GM23338 (cell line): ENCODE data around the gene GREB1L. TPM values are rescaled to one million over a fixed set of nuclear protein-coding genes. Genes with fewer than 3 reads are reported as not detected.

ENCODE experiments used
- ATAC-seq: fragments of 200-7000 bp; cut with Tn5 transposase; 3 replicates; pipeline ENCODE4 v1.9.1; 2020
- DNase-seq: peaks from one replicate; pipeline ENCODE4 v3.0.0-alpha.2; 2015; ENCODE audit warnings: low spot score
- H2AFZ ChIP-seq: fragments of 200-600 bp; sonication (generic); 2 replicates; pipeline ENCODE4 v1.8.0; 2016; ENCODE audit warnings: antibody characterized with exemption, mild to moderate bottlenecking, moderate library complexity
- H3F3A ChIP-seq: fragments of 200-600 bp; sonication (generic); replicated peaks from 2 replicates; pipeline ENCODE4 v1.8.0; 2017; ENCODE audit warnings: antibody characterized with exemption, mixed run types, low read depth
- H3K27ac ChIP-seq: fragments of 200-600 bp; sonication (generic); 2 replicates; pipeline ENCODE4 v1.6.1; 2016; ENCODE audit warnings: low read depth
- H3K27me3 ChIP-seq: fragments of 200-600 bp; sonication (generic); 2 replicates; pipeline ENCODE4 v1.8.0; 2016; ENCODE audit warnings: mild to moderate bottlenecking, mixed run types, moderate library complexity; ENCODE audit not compliant: insufficient read depth
- H3K36me3 ChIP-seq: fragments of 200-600 bp; sonication (generic); 2 replicates; pipeline ENCODE4 v1.8.0; 2016; ENCODE audit warnings: mild to moderate bottlenecking; ENCODE audit not compliant: insufficient read depth
- H3K4me1 ChIP-seq: fragments of 200-600 bp; sonication (generic); 2 replicates; pipeline ENCODE4 v1.8.0; 2016; ENCODE audit warnings: mild to moderate bottlenecking, moderate library complexity; ENCODE audit not compliant: insufficient read depth
- H3K4me2 ChIP-seq: fragments of 200-600 bp; sonication (generic); 2 replicates; pipeline ENCODE4 v1.7.1; 2017; ENCODE audit warnings: mixed run types
- H3K4me3 ChIP-seq: fragments of 200-600 bp; sonication (generic); 2 replicates; pipeline ENCODE4 v1.6.1; 2016; ENCODE audit warnings: mixed run types
- H3K79me2 ChIP-seq: fragments of 200-600 bp; sonication (generic); replicated peaks from 2 replicates; pipeline ENCODE4 v1.8.0; 2017; ENCODE audit warnings: mild to moderate bottlenecking; ENCODE audit not compliant: insufficient read depth
- H3K9me2 ChIP-seq: fragments of 200-600 bp; sonication (generic); 2 replicates; pipeline ENCODE4 v1.8.0; 2017; ENCODE audit not compliant: insufficient read depth
- H4K20me1 ChIP-seq: fragments of 200-600 bp; sonication (generic); replicated peaks from 2 replicates; pipeline ENCODE4 v1.8.0; 2017; ENCODE audit warnings: mild to moderate bottlenecking; ENCODE audit not compliant: insufficient read depth
- H3K27ac Mint-ChIP-seq: 2 replicates; pipeline ENCODE4 v1.8.0; 2020; ENCODE audit warnings: inconsistent platforms, mild to moderate bottlenecking, moderate library complexity, mixed read lengths
- H3K27me3 Mint-ChIP-seq: 3 replicates; pipeline ENCODE4 v1.8.0; 2022; ENCODE audit warnings: low read depth, mild to moderate bottlenecking, moderate library complexity, mixed read lengths, inconsistent platforms; ENCODE audit not compliant: insufficient read depth, poor library complexity
- H3K36me3 Mint-ChIP-seq: 3 replicates; pipeline ENCODE4 v1.8.0; 2021; ENCODE audit warnings: low read depth, mild to moderate bottlenecking, inconsistent platforms, moderate library complexity, mixed read lengths
- H3K4me1 Mint-ChIP-seq: 3 replicates; pipeline ENCODE4 v1.8.0; 2020; ENCODE audit warnings: mild to moderate bottlenecking, inconsistent platforms, mixed read lengths
- H3K4me3 Mint-ChIP-seq: 3 replicates; pipeline ENCODE4 v1.8.0; 2021; ENCODE audit warnings: moderate library complexity, mild to moderate bottlenecking, inconsistent platforms, mixed read lengths
- H3K9me3 Mint-ChIP-seq: 3 replicates; pipeline ENCODE4 v1.8.0; 2020; ENCODE audit warnings: moderate library complexity, mild to moderate bottlenecking, inconsistent platforms, mixed read lengths
- CREB1 ChIP-seq: fragments of 250-450 bp; sonication (Bioruptor Pico); IDR thresholded peaks from 2 replicates; pipeline ENCODE4 v1.5.0; 2020; ENCODE audit warnings: low read depth, mild to moderate bottlenecking, moderate library complexity
- EZH2 ChIP-seq: fragments of 200-600 bp; sonication (generic); IDR thresholded peaks from one replicate; pipeline ENCODE4 v1.8.0; 2017; ENCODE audit warnings: antibody characterized with exemption, mild to moderate bottlenecking, low read depth; ENCODE audit not compliant: unreplicated experiment
- EZH2phosphoT487 ChIP-seq: fragments of 200-600 bp; sonication (generic); IDR thresholded peaks from one replicate; pipeline ENCODE4 v1.8.1; 2018; ENCODE audit warnings: antibody characterized with exemption; ENCODE audit not compliant: unreplicated experiment
- JUNB ChIP-seq: IDR thresholded peaks from one replicate; pipeline ENCODE4 v1.6.1; 2016; ENCODE audit warnings: antibody characterized with exemption; ENCODE audit not compliant: unreplicated experiment
- NANOG ChIP-seq: IDR thresholded peaks from 2 replicates; pipeline ENCODE4 v1.6.1; 2016; ENCODE audit warnings: antibody characterized with exemption, borderline replicate concordance
- POLR2AphosphoS5 ChIP-seq: IDR thresholded peaks from 2 replicates; pipeline ENCODE4 v1.6.1; 2016; ENCODE audit warnings: antibody characterized with exemption, low read depth
- STAT1 ChIP-seq: IDR thresholded peaks from one replicate; pipeline ENCODE4 v1.6.1; 2016; ENCODE audit warnings: antibody characterized with exemption; ENCODE audit not compliant: unreplicated experiment
- ZNF114 ChIP-seq: fragments of 250-450 bp; sonication (Bioruptor Pico); IDR thresholded peaks from 2 replicates; pipeline ENCODE4 v1.5.0; 2020; ENCODE audit warnings: mild to moderate bottlenecking, moderate library complexity
- ZNF331 ChIP-seq: fragments of 250-450 bp; sonication (Bioruptor Pico); IDR thresholded peaks from 2 replicates; pipeline ENCODE4 v1.5.0; 2020; ENCODE audit warnings: low read depth, mild to moderate bottlenecking, moderate library complexity
- polyA plus RNA-seq: library from polyadenylated mRNA; unstranded; fragments of >200 nt; fragmentation: Nextera tagmentation; extraction: Ambion mirVana; gene quantifications from 2 replicates; pipeline ENCODE4 v1.2.1, GENCODE V29; 2016
- total RNA-seq: library from RNA; depleted of rRNA; stranded (reverse); fragments of >200 nt; shearing (Covaris generic); gene quantifications from 2 replicates; pipeline ENCODE4 v1.2.3, GENCODE V29; 2014
- TF ChIP-seq, protein P1 (sequence below): IDR thresholded peaks from 2 replicates; pipeline ENCODE4 v1.6.1; 2016; ENCODE audit warnings: antibody characterized with exemption
- TF ChIP-seq, protein P2 (sequence below): fragments of 250-450 bp; sonication (Bioruptor Pico); IDR thresholded peaks from 2 replicates; pipeline ENCODE4 v1.5.0; 2020; ENCODE audit warnings: mild to moderate bottlenecking, moderate library complexity
- TF ChIP-seq, protein P3 (sequence below), 2 experiments: fragments of 200-600 bp in 1 of 2; sonication (generic) in 1 of 2; conservative IDR thresholded peaks; 2 replicates each; pipeline versions ENCODE4 v1.5.1 to v1.6.1; 2016 to 2017; ENCODE audit warnings: antibody characterized with exemption in 2 of 2, low read depth in 2 of 2, mild to moderate bottlenecking in 2 of 2, moderate library complexity in 1 of 2
- TF ChIP-seq, protein P4 (sequence below): IDR thresholded peaks from one replicate; pipeline ENCODE4 v1.6.1; 2018; ENCODE audit warnings: antibody characterized with exemption; ENCODE audit not compliant: unreplicated experiment

GREB1L gene
- total and polyA plus RNA-seq, 2 experiments from 2014 or later = 0.03 to 0.29 TPM

DNA sequence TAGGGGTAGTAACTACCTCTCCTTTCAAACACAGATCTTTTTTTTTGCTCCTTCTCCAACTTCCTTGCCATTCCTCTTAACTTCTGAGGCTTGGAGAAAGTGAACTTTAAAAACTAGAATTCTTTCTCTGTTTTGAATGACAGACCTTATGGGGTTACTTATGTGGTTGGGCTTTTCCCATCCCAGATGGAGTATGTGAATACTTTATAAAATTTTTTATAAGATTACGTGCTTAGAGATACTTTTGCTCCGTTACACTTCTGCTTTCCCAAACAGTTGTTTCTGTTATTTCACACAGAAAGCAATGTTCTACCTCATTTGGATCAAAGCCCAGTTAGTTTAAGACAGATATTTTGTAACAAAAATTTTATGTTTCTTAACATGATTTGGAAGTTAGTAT is 20.2 kb downstream of the GREB1L start:
- Histone ChIP-seq H3K4me3 (no peak overlapping the region), H3K27me3 (peaks cover 32% of the 10 kb centered on the region), H3K4me2 (no peak overlapping the region; the same call in 1 of the 2 replicates), H3K79me2 (no peaks in the 10 kb centered on the region), H3K9me2 (no peaks in the 10 kb centered on the region), H3K36me3 (no peaks in the 10 kb centered on the region), H2AFZ (no peak overlapping the region), H4K20me1 (no peaks in the 10 kb centered on the region), H3K4me1 (peaks cover 48% of the 10 kb centered on the region), H3K27ac (no peak overlapping the region), H3F3A (no peaks in the 10 kb centered on the region)
- Mint-ChIP-seq H3K4me1 (peaks cover 56% of the 10 kb centered on the region), H3K9me3 (no peaks in the 10 kb centered on the region), H3K27me3 (no peaks in the 10 kb centered on the region), H3K27ac (no peak overlapping the region), H3K4me3 (no peak overlapping the region), H3K36me3 (no peaks in the 10 kb centered on the region)
- no peak for ATAC-seq
- TF ChIP-seq, protein P1, sequence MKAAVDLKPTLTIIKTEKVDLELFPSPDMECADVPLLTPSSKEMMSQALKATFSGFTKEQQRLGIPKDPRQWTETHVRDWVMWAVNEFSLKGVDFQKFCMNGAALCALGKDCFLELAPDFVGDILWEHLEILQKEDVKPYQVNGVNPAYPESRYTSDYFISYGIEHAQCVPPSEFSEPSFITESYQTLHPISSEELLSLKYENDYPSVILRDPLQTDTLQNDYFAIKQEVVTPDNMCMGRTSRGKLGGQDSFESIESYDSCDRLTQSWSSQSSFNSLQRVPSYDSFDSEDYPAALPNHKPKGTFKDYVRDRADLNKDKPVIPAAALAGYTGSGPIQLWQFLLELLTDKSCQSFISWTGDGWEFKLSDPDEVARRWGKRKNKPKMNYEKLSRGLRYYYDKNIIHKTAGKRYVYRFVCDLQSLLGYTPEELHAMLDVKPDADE = no peak
- TF ChIP-seq EZH2phosphoT487 = no peak
- TF ChIP-seq, protein P2, sequence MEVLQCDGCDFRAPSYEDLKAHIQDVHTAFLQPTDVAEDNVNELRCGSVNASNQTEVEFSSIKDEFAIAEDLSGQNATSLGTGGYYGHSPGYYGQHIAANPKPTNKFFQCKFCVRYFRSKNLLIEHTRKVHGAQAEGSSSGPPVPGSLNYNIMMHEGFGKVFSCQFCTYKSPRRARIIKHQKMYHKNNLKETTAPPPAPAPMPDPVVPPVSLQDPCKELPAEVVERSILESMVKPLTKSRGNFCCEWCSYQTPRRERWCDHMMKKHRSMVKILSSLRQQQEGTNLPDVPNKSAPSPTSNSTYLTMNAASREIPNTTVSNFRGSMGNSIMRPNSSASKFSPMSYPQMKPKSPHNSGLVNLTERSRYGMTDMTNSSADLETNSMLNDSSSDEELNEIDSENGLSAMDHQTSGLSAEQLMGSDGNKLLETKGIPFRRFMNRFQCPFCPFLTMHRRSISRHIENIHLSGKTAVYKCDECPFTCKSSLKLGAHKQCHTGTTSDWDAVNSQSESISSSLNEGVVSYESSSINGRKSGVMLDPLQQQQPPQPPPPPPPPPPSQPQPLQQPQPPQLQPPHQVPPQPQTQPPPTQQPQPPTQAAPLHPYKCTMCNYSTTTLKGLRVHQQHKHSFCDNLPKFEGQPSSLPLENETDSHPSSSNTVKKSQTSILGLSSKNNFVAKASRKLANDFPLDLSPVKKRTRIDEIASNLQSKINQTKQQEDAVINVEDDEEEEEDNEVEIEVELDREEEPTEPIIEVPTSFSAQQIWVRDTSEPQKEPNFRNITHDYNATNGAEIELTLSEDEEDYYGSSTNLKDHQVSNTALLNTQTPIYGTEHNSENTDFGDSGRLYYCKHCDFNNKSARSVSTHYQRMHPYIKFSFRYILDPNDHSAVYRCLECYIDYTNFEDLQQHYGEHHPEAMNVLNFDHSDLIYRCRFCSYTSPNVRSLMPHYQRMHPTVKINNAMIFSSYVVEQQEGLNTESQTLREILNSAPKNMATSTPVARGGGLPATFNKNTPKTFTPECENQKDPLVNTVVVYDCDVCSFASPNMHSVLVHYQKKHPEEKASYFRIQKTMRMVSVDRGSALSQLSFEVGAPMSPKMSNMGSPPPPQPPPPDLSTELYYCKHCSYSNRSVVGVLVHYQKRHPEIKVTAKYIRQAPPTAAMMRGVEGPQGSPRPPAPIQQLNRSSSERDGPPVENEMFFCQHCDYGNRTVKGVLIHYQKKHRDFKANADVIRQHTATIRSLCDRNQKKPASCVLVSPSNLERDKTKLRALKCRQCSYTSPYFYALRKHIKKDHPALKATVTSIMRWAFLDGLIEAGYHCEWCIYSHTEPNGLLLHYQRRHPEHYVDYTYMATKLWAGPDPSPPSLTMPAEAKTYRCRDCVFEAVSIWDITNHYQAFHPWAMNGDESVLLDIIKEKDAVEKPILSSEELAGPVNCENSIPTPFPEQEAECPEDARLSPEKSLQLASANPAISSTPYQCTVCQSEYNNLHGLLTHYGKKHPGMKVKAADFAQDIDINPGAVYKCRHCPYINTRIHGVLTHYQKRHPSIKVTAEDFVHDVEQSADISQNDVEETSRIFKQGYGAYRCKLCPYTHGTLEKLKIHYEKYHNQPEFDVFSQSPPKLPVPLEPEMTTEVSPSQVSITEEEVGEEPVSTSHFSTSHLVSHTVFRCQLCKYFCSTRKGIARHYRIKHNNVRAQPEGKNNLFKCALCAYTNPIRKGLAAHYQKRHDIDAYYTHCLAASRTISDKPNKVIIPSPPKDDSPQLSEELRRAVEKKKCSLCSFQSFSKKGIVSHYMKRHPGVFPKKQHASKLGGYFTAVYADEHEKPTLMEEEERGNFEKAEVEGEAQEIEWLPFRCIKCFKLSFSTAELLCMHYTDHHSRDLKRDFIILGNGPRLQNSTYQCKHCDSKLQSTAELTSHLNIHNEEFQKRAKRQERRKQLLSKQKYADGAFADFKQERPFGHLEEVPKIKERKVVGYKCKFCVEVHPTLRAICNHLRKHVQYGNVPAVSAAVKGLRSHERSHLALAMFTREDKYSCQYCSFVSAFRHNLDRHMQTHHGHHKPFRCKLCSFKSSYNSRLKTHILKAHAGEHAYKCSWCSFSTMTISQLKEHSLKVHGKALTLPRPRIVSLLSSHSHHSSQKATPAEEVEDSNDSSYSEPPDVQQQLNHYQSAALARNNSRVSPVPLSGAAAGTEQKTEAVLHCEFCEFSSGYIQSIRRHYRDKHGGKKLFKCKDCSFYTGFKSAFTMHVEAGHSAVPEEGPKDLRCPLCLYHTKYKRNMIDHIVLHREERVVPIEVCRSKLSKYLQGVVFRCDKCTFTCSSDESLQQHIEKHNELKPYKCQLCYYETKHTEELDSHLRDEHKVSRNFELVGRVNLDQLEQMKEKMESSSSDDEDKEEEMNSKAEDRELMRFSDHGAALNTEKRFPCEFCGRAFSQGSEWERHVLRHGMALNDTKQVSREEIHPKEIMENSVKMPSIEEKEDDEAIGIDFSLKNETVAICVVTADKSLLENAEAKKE (CRISPR knock-in tag) = no peak
- no peak for TF ChIP-seq JUNB
- no peak for TF ChIP-seq EZH2
- TF ChIP-seq, protein P3, sequence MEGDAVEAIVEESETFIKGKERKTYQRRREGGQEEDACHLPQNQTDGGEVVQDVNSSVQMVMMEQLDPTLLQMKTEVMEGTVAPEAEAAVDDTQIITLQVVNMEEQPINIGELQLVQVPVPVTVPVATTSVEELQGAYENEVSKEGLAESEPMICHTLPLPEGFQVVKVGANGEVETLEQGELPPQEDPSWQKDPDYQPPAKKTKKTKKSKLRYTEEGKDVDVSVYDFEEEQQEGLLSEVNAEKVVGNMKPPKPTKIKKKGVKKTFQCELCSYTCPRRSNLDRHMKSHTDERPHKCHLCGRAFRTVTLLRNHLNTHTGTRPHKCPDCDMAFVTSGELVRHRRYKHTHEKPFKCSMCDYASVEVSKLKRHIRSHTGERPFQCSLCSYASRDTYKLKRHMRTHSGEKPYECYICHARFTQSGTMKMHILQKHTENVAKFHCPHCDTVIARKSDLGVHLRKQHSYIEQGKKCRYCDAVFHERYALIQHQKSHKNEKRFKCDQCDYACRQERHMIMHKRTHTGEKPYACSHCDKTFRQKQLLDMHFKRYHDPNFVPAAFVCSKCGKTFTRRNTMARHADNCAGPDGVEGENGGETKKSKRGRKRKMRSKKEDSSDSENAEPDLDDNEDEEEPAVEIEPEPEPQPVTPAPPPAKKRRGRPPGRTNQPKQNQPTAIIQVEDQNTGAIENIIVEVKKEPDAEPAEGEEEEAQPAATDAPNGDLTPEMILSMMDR (conservative IDR thresholded peaks at IDR 0.05; ENCODE audit: low read depth in 2 of 2) = no peak
- TF ChIP-seq STAT1 = no peak
- TF ChIP-seq POLR2AphosphoS5 = no peak
- TF ChIP-seq CREB1 = no peak
- no peak for TF ChIP-seq NANOG
- no peak for TF ChIP-seq ZNF331 (CRISPR knock-in tag)
- no peak for TF ChIP-seq ZNF114 (CRISPR knock-in tag)
- TF ChIP-seq, protein P4, sequence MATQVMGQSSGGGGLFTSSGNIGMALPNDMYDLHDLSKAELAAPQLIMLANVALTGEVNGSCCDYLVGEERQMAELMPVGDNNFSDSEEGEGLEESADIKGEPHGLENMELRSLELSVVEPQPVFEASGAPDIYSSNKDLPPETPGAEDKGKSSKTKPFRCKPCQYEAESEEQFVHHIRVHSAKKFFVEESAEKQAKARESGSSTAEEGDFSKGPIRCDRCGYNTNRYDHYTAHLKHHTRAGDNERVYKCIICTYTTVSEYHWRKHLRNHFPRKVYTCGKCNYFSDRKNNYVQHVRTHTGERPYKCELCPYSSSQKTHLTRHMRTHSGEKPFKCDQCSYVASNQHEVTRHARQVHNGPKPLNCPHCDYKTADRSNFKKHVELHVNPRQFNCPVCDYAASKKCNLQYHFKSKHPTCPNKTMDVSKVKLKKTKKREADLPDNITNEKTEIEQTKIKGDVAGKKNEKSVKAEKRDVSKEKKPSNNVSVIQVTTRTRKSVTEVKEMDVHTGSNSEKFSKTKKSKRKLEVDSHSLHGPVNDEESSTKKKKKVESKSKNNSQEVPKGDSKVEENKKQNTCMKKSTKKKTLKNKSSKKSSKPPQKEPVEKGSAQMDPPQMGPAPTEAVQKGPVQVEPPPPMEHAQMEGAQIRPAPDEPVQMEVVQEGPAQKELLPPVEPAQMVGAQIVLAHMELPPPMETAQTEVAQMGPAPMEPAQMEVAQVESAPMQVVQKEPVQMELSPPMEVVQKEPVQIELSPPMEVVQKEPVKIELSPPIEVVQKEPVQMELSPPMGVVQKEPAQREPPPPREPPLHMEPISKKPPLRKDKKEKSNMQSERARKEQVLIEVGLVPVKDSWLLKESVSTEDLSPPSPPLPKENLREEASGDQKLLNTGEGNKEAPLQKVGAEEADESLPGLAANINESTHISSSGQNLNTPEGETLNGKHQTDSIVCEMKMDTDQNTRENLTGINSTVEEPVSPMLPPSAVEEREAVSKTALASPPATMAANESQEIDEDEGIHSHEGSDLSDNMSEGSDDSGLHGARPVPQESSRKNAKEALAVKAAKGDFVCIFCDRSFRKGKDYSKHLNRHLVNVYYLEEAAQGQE = no peak
- no peak for DNase-seq
